ENCODE results near the gene UTP25. TPM values are rescaled to one million over a fixed set of nuclear protein-coding genes. Genes with fewer than 3 reads are reported as not detected.

UTP25 gene
- total RNA-seq, 2 experiments from 2014 or later = 10.5 to 12.8 TPM

GRCh38 chr1:209871006-209871405 is 43.2 kb downstream of the UTP25 start:
- no peak overlapping the region for H3K4me2 ChIP-seq (ENCODE audit: low read length)
- H3K27ac ChIP-seq (ENCODE audit: low read depth, low read length, poor library complexity, severe bottlenecking) = no peak overlapping the region
- no peaks in the 10 kb centered on the region for H3K4me1 ChIP-seq (ENCODE audit: insufficient read depth, low read length, poor library complexity, severe bottlenecking)
- no TSS peak for BruUV-seq (replicated peaks)
- H3K9me2 ChIP-seq (ENCODE audit: insufficient read depth, low read length) = no peaks in the 10 kb centered on the region
- no peaks in the 10 kb centered on the region for H3K79me2 ChIP-seq (ENCODE audit: insufficient read depth, low read depth, low read length)
- DNase-seq (ENCODE audit: low spot score) = no peak
- ChIA-PET CTCF (ENCODE audit: unreplicated experiment) (no interaction called here), POLR2A (no interaction called here)
- no peaks in the 10 kb centered on the region for H4K20me1 ChIP-seq (ENCODE audit: insufficient read depth, low read length)
- H2AFZ ChIP-seq (ENCODE audit: low read length) = no peak overlapping the region
- H3K9me3 ChIP-seq (ENCODE audit: low read length) = no peaks in the 10 kb centered on the region
- no peaks in the 10 kb centered on the region for H3K36me3 ChIP-seq (ENCODE audit: insufficient read depth, low read length)
- TF ChIP-seq CTCF (conservative IDR thresholded peaks at IDR 0.05; ENCODE audit: low read length) = no peak
- TF ChIP-seq EZH2phosphoT487 (IDR thresholded peaks at IDR 0.05; ENCODE audit: borderline replicate concordance, low read depth, low read length) = no peak
- intact Hi-C loops (cut with micrococcal nuclease; ENCODE audit: unreplicated experiment) = no loop called here
- no peak overlapping the region for H3K4me3 ChIP-seq (ENCODE audit: low read depth, low read length, poor library complexity, severe bottlenecking)

GRCh38 chr1:209871430-209871829 is 43.7 kb downstream of the UTP25 start:
- no TSS peak for BruUV-seq (replicated peaks)

More at GRCh38 chr1:209871430-209871829, 43.7 kb downstream of the UTP25 start:
- Histone ChIP-seq H3K4me2 (ENCODE audit: low read length) (no peak overlapping the region), H3K4me3 (ENCODE audit: low read depth, low read length, poor library complexity, severe bottlenecking) (no peak overlapping the region), H4K20me1 (ENCODE audit: insufficient read depth, low read length) (no peaks in the 10 kb centered on the region), H3K9me2 (ENCODE audit: insufficient read depth, low read length) (no peaks in the 10 kb centered on the region), H3K36me3 (ENCODE audit: insufficient read depth, low read length) (no peaks in the 10 kb centered on the region), H2AFZ (ENCODE audit: low read length) (no peak overlapping the region), H3K4me1 (ENCODE audit: insufficient read depth, low read length, poor library complexity, severe bottlenecking) (no peaks in the 10 kb centered on the region), H3K9me3 (ENCODE audit: low read length) (no peaks in the 10 kb centered on the region), H3K27ac (ENCODE audit: low read depth, low read length, poor library complexity, severe bottlenecking) (no peak overlapping the region), H3K79me2 (ENCODE audit: insufficient read depth, low read depth, low read length) (no peaks in the 10 kb centered on the region)
- DNase-seq (ENCODE audit: low spot score) = no peak
- TF ChIP-seq CTCF (conservative IDR thresholded peaks at IDR 0.05; ENCODE audit: low read length) = no peak
- no peak for TF ChIP-seq EZH2phosphoT487 (IDR thresholded peaks at IDR 0.05; ENCODE audit: borderline replicate concordance, low read depth, low read length)
- POLR2A ChIA-PET = no interaction called here
- CTCF ChIA-PET (ENCODE audit: unreplicated experiment) = no interaction called here
- intact Hi-C loops (cut with micrococcal nuclease; ENCODE audit: unreplicated experiment) = no loop called here
